Kidney epithelial cell (primary cell): ENCODE results near the gene CFAP100. TPM values are rescaled to one million over a fixed set of nuclear protein-coding genes. Genes with fewer than 3 reads are reported as not detected.

Source experiments
- DNase-seq: peaks from one replicate; pipeline ENCODE4 v3.0.0-alpha.2; 2010; ENCODE audit warnings: low read depth
- H3K27me3 ChIP-seq: 2 replicates; pipeline ENCODE4 v1.6.0; 2011; ENCODE audit warnings: low read length; ENCODE audit not compliant: control insufficient read depth, insufficient read depth
- H3K36me3 ChIP-seq: 2 replicates; pipeline ENCODE4 v1.5.1; 2011; ENCODE audit warnings: low read length; ENCODE audit not compliant: control insufficient read depth, insufficient read depth
- H3K4me3 ChIP-seq: 2 replicates; pipeline ENCODE4 v1.5.1; 2011; ENCODE audit warnings: low read depth, mild to moderate bottlenecking, control low read depth, low read length
- total RNA-seq: library from RNA; depleted of rRNA; stranded (reverse); fragments of >200 nt; gene quantifications from 2 replicates; pipeline ENCODE4 v1.2.3, GENCODE V29; 2015
- TF ChIP-seq, protein P1 (sequence below): IDR thresholded peaks from 2 replicates; pipeline ENCODE4 v1.5.1; 2011; ENCODE audit warnings: mild to moderate bottlenecking, moderate library complexity, low read length, control low read depth, inconsistent platforms; ENCODE audit not compliant: insufficient read depth, poor library complexity, severe bottlenecking

CFAP100 gene
- total RNA-seq, 1 donor from 2014 or later = not detected

DNA sequence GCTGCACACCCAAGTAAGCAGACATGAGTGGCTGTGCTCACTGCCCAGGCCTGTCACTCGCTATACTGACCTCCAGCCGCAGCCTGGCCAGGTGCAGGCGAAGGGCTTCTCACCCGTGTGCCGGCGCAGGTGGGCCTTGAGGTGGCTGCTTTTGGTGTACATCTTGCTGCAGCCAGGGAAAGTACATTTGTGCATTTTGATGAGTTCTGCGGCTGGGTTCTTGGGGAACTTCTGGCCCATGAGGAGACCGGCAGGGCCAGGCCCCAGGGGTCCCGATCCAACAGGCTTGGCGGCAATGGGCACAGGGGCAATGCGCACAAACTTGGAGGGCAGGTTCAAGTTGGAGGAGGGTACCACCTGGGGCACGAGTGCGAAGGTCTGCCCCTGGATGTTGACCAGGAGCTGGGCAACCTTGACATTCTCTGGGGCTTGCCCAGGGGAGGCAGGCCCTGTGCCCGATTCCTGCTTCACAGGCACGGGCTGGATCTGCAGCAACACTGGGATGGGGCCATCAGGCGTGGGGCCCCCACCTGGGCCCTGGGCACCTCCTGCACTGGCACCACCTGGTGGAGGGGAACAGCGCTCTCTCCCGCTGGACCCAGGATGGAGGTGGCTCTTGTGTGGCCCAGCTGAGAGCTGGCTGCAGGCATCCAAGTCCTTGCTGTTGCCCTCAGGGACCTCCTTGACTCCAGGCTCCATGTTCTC is 42.8 kb upstream of the CFAP100 start:
- H3K27me3 ChIP-seq = peaks cover 13% of the 10 kb centered on the region
- DNase-seq = no peak
- H3K4me3 ChIP-seq = no peak overlapping the region
- TF ChIP-seq, protein P1, sequence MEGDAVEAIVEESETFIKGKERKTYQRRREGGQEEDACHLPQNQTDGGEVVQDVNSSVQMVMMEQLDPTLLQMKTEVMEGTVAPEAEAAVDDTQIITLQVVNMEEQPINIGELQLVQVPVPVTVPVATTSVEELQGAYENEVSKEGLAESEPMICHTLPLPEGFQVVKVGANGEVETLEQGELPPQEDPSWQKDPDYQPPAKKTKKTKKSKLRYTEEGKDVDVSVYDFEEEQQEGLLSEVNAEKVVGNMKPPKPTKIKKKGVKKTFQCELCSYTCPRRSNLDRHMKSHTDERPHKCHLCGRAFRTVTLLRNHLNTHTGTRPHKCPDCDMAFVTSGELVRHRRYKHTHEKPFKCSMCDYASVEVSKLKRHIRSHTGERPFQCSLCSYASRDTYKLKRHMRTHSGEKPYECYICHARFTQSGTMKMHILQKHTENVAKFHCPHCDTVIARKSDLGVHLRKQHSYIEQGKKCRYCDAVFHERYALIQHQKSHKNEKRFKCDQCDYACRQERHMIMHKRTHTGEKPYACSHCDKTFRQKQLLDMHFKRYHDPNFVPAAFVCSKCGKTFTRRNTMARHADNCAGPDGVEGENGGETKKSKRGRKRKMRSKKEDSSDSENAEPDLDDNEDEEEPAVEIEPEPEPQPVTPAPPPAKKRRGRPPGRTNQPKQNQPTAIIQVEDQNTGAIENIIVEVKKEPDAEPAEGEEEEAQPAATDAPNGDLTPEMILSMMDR = no peak
- H3K36me3 ChIP-seq = no peaks in the 10 kb centered on the region

DNA sequence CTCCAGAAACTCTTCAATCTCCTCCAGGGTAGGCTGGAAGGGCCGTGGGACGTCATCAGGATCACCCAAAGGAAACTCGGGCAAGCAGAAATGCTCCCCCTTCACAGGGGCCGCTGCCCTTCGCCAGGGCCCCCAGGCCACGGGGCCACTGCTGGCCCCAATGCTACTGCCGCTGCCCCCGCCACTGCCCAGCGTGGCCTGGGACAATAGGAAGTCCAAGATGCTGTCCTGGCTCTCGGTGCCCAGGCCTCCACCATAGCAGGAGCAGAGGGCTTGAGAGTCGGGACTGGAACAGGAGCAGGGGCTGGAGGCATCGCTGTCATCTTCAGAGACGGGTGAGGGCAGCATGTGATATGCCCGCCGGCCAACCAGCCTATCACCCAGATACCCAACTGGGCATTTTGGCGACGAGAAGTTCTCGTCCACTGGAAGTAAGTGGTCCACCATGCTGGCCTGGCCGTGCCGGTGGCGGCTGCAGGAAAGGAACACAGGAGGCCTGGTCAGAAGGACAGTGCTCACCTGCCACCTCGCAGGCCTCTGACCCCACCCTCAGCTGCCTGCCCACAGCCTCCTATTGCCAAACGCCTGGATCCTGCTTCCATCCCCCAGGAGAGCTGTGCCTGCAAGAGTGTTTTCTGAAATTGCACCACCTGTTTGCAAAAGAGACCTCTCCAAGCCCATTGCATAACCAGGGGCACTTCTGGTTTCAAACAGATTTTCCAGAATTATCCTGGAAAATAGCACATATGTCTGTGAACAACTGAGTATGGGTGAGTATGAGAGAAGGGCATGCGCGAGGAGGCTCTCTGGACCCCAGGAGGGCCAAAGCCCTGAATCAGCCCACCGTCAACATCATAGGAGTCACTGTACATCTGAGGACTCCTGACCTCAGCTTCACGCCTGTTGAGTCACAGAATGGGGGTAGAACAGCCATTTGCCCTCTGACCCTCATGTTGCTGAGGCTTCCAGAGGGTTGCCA is 41.9 kb upstream of the CFAP100 start:
- TF ChIP-seq, protein P1 = no peak
- no peaks in the 10 kb centered on the region for H3K36me3 ChIP-seq
- H3K27me3 ChIP-seq = peaks cover 16% of the 10 kb centered on the region
- no peak overlapping the region for H3K4me3 ChIP-seq
- no peak for DNase-seq

DNA sequence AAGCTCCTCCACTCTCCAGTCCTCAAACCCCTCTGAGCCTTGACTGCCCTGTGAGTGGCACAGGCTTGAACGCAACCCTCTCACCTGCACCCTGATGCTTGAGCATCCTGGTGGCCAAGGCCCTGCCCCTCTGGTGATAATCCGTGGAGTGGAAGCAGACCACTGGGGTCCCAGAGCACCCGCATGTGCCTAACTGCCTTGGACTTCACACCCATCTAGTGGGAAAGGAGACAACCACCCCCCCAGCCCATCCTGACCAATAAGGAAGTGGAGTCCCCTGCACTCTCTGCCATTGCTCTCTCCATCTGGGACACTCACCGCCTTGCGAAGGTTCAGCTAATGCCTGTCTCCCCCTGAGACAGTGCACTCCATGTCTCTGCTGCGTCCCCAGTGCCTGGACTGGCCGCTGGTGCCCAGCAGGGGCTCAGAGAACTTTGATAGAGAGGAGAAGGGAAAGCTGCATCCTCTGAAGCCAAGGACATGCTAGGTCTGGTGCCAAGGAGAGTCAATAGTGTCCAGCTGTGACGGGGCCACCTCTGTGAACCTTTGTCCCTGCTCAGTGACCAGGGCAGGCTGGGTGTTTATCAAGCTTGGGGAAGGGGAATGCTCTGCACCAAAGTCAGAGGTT is 40.9 kb upstream of the CFAP100 start:
- Histone ChIP-seq H3K27me3 (peaks cover 26% of the 10 kb centered on the region), H3K4me3 (no peak overlapping the region), H3K36me3 (no peaks in the 10 kb centered on the region)
- TF ChIP-seq, protein P1 = no peak
- DNase-seq = no peak

DNA sequence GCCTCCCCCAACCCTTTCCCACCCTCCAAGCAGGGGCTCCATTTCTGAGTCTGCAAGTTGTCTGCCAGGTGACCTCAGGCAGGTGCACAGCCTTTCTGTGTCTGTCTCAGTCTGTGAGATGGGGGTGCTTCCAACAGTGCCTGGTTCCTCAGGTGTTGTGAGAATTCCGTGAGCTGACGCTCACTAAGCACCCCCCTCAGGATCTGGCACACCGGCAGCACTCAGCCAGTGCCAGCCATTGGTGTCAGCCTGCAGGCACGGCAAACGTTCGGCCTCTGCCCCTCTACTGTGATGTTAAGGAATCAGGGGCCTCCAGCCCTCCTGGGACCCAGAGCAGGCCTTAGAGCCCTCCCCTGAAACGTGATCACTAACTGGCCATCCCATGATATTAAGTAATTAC is 39.9 kb upstream of the CFAP100 start:
- DNase-seq = no peak
- H3K27me3 ChIP-seq = peaks cover 30% of the 10 kb centered on the region
- TF ChIP-seq, protein P1 = no peak

DNA sequence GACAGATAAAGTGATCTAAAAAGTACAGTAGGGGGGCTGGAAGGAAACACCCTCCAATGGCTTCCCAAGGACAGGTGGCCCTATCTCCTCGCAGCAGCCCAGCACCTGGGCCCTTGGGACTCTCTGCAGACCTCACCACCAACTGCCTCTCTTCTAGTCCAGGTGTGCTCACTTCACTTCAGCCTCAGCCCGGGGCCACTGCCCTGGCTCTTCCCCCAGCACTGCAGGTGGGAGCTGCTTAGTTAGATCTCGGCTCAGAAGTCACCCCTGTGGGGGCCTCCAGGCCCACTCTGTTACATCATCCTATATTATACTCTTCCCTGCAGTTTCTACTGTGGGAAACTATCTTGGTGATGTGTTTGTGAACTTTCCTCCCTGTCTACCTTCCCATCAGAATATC is 39.5 kb upstream of the CFAP100 start:
- DNase-seq = no peak
- TF ChIP-seq, protein P1 = no peak
- peaks cover 34% of the 10 kb centered on the region for H3K27me3 ChIP-seq
- no peak overlapping the region for H3K4me3 ChIP-seq
- H3K36me3 ChIP-seq = no peaks in the 10 kb centered on the region

More for the DNA sequence above, 39.9 kb upstream of the CFAP100 start:
- H3K4me3 ChIP-seq = no peak overlapping the region
- H3K36me3 ChIP-seq = no peaks in the 10 kb centered on the region
